ENCODE data around the gene NCKIPSD. TPM values are rescaled to one million over a fixed set of nuclear protein-coding genes. Genes with fewer than 3 reads are reported as not detected.

Gene NCKIPSD
- total RNA-seq, 1 donor = 23.3 TPM

- peak; percentile 50 for DNase-seq (ENCODE audit: low read depth)
- H3K4me3 ChIP-seq (ENCODE audit: low read depth, low read length) = peak overlapping the region; percentile 83
Observed at GRCh38 chr3:48684480-48685143, 1.1 kb downstream of the NCKIPSD start.

DNA sequence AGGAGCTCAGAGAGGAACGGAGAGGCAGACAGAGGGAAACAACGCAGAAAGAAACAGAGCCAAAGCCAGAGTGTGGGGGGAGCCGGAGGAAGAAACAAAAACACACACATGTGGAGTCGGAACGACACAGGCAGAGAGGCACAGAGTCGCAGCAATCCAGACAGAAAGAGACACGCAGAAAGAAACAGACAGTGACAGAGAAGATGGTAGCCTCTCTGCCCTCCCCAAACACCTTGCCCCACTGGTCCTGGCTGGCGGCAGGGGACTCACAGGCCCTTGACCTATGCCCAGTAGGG lies 1.7 kb downstream of the NCKIPSD start:
- peak; percentile 50 for DNase-seq (ENCODE audit: low read depth)
- peak overlapping the region; percentile 83 for H3K4me3 ChIP-seq (ENCODE audit: low read depth, low read length)

More at GRCh38 chr3:48684480-48685143, 1.1 kb downstream of the NCKIPSD start:
- no peak for TF ChIP-seq CTCF (IDR thresholded peaks at IDR 0.05; ENCODE audit: insufficient read depth, low read depth, low read length)

GRCh38 chr3:48682786-48683185 lies 2.9 kb downstream of the NCKIPSD start:
- DNase-seq (ENCODE audit: low read depth) = no peak
- TF ChIP-seq CTCF (IDR thresholded peaks at IDR 0.05; ENCODE audit: insufficient read depth, low read depth, low read length) = no peak
- no peak overlapping the region for H3K4me3 ChIP-seq (ENCODE audit: low read depth, low read length)

More for the DNA sequence above, 1.7 kb downstream of the NCKIPSD start:
- no peak for TF ChIP-seq CTCF (IDR thresholded peaks at IDR 0.05; ENCODE audit: insufficient read depth, low read depth, low read length)

DNA sequence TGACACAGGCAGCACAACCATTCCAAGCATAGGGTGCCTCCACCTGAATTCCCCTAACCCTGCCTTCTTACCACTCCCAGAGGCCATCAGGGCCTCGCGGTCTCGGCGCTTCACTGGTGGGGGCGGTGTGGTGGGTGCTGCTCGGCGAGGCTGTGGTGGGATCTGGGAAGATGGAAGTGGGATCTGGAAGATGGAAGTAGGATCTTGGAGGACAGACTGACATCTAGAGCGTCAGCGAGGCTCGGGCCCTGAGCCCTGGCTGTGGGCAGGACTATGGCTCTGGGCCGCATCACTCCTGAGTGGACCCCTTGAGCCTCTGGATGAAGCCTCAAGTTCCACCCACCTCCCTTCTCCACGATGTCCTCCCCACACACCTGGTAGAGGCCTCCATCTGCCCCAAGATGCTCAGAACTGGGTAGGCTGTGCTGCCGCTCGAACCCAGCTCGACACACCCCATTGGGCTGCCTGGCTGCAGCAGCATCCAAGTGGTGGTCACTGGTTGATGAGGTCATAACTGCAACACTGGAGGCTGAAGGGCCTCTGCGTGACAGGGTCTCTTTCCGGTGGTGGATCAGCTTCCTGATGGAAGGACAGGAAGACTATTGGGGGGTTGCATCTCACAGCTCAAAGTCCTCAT lies 3.6 kb downstream of the NCKIPSD start:
- no peak for DNase-seq (ENCODE audit: low read depth)
- H3K4me3 ChIP-seq (ENCODE audit: low read depth, low read length) = no peak overlapping the region
- TF ChIP-seq CTCF (IDR thresholded peaks at IDR 0.05; ENCODE audit: insufficient read depth, low read depth, low read length) = no peak

DNA sequence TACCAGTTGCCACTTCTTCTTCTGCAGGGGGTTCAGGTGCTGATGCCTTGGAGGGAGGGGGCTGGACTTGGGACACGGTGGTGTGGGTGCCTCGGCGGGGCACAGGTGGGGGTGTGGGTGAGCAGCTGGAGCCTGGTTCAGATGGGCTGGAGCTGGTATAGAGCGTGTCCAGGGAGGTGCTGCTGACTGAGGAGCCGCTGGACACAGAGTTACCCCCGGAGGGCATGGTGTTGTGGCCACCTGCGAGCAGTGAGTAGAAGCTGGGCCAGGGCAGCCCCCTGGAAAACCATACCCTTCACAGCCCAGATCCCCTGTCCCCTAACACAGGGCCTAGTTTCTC lies 4.2 kb downstream of the NCKIPSD start:
- DNase-seq (ENCODE audit: low read depth) = no peak
- TF ChIP-seq CTCF (IDR thresholded peaks at IDR 0.05; ENCODE audit: insufficient read depth, low read depth, low read length) = no peak
- H3K4me3 ChIP-seq (ENCODE audit: low read depth, low read length) = no peak overlapping the region

GRCh38 chr3:48680811-48681540 lies 4.7 kb downstream of the NCKIPSD start:
- H3K4me3 ChIP-seq (ENCODE audit: low read depth, low read length) = no peak overlapping the region
- no peak for TF ChIP-seq CTCF (IDR thresholded peaks at IDR 0.05; ENCODE audit: insufficient read depth, low read depth, low read length)
- no peak for DNase-seq (ENCODE audit: low read depth)

Data from fibroblast of villous mesenchyme (primary cell).